GM21529 (cell line): ENCODE results near the gene LRIG1.

Experiments used
- ATAC-seq: cut with Tn5 transposase; IDR thresholded peaks from one replicate; pipeline ENCODE4 v1.9.1; 2021; ENCODE audit not compliant: unreplicated experiment

LRIG1 gene

GRCh38 chr3:66392512-66392911 is 108.3 kb downstream of the LRIG1 start:
- ATAC-seq: no peak

GRCh38 chr3:66390013-66390412 is 110.8 kb downstream of the LRIG1 start:
- peak; percentile 22 for ATAC-seq

GRCh38 chr3:66386925-66387650 is 113.7 kb downstream of the LRIG1 start:
- ATAC-seq: peak; percentile 47

GRCh38 chr3:66386011-66386924 is 114.6 kb downstream of the LRIG1 start:
- peak; percentile 85 for ATAC-seq

- no peak for ATAC-seq
Observed at GRCh38 chr3:66385066-66385465, 115.8 kb downstream of the LRIG1 start.

GRCh38 chr3:66383998-66384745 is 116.7 kb downstream of the LRIG1 start:
- no peak for ATAC-seq

GRCh38 chr3:66383023-66383422 is 117.8 kb downstream of the LRIG1 start:
- no peak for ATAC-seq

GRCh38 chr3:66382142-66382541 is 118.7 kb downstream of the LRIG1 start:
- no peak for ATAC-seq

GRCh38 chr3:66381626-66382025 is 119.2 kb downstream of the LRIG1 start:
- ATAC-seq: no peak

- ATAC-seq: no peak
Observed at GRCh38 chr3:66380200-66380932, 120.5 kb downstream of the LRIG1 start.

GRCh38 chr3:66379565-66379964 is 121.3 kb downstream of the LRIG1 start:
- ATAC-seq: no peak

- ATAC-seq: no peak
Observed at GRCh38 chr3:66378256-66378655, 122.6 kb downstream of the LRIG1 start.

GRCh38 chr3:66377800-66378199 is 123.0 kb downstream of the LRIG1 start:
- ATAC-seq: no peak

GRCh38 chr3:66376568-66376967 is 124.3 kb downstream of the LRIG1 start:
- no peak for ATAC-seq

- ATAC-seq: no peak
Observed at GRCh38 chr3:66372681-66373350, 128.0 kb downstream of the LRIG1 start.

GRCh38 chr3:66371432-66371831 is 129.4 kb downstream of the LRIG1 start:
- no peak for ATAC-seq

- ATAC-seq: no peak
Observed at GRCh38 chr3:66370179-66370578, 130.6 kb downstream of the LRIG1 start.

- no peak for ATAC-seq
Observed at GRCh38 chr3:66367979-66368378, 132.8 kb downstream of the LRIG1 start.

GRCh38 chr3:66366747-66367146 is 134.1 kb downstream of the LRIG1 start:
- ATAC-seq: no peak

- ATAC-seq: no peak
Observed at GRCh38 chr3:66365080-66365479, 135.7 kb downstream of the LRIG1 start.
